Measurements from ENCODE around the gene TTLL10. TPM values are rescaled to one million over a fixed set of nuclear protein-coding genes. Genes with fewer than 3 reads are reported as not detected.

Gene TTLL10
- total and polyA plus RNA-seq, 2 of the 4 experiments (the other 2 are of a cell fraction), result not detected

DNA sequence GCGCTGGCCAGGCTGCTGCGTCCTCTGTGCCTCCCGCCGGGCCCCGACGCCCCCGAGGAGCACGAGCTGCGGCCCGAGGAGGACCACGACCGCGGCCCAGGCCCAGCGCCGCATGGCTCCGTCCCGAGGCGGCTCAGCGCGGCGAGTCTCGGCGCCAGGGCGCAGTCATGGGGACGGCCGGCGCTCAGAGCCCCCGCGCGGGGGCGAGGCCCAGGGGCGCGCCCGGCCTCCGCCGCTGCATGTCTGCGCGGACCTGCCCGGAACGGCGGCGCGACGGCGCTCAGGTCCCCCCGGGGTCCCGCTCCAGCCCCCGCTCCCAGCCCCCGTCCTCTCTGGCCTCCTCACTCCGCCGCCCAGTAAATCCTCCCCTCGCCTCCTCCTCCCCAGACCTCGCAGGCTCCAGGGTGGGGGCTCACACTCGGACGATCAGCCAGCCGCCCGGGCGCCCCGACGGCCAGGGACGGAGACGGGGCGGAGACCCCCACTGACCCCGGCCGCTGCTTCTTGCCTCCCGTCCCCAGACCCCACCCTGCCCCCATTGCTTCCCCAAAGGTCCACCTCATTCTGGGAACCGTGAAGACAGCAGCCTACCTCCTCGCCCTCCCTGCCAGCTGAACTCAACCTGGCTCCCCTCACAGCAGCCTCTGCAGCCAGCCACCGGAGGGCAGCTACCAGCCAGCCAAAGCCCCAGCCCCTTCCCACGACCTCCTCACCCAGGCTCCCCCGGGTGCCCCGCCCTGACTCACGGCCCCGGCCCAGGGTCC is 73.1 kb downstream of the TTLL10 start, which contains the start of gene C1QTNF12 (continued):
- TF ChIP-seq BHLHE40 (IDR thresholded peaks at IDR 0.05; ENCODE audit: low read depth, low read length), result no peak

DNA sequence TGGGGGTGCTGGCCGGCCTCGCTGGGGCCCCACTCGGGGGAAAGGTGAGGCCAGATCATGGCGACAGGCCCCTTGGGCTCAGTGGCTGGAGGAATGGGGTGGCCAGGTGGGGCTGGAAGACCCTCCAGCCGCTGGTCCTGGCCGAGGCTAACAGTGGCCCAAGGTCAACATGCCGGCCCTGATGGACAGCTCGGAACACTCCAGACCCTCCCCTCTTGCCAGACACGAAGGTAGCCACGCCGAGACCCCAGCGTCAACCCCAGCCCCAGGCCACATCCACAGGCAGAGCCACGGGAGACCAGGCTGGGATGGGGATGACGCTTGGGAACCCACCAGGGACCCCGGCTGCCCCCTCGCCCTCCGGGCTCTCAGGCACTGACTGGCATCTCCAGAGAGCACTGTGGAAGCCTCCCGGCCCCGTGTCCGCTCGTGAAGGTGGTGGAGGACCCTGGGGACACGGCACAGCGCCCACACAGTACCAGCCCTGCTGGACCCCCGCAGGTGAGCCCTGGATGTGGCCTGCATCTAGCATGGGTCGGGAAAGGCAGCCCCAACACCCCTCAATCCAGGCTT is 73.7 kb downstream of the TTLL10 start:
- H2AK9ac ChIP-seq (replicated peaks; ENCODE audit: low read depth, low read length, poor library complexity), result no peak overlapping the region
- H4K8ac ChIP-seq (ENCODE audit: low read depth in 2 of 2, low read length in 2 of 2), result no peak overlapping the region
- no peak overlapping the region for H3K9ac ChIP-seq (ENCODE audit: low read depth, low read length)
- no peak overlapping the region for H3K4me3 ChIP-seq (ENCODE audit: insufficient read depth, low read depth, low read length)
- H3K79me1 ChIP-seq (ENCODE audit: low read depth in 1 of 2, low read length in 2 of 2), result peaks cover 0 to under 1% of the 10 kb centered on the region in 2 experiments; a peak in 1 of 4 replicates
- no peak overlapping the region for H4K91ac ChIP-seq (ENCODE audit: insufficient read depth, low read depth, low read length)
- dilution Hi-C loops (cut with HindIII; ENCODE audit: low sequenced_read_pairs, unreplicated experiment) (no loop called here), intact Hi-C loops (cut with micrococcal nuclease) (no loop called here), in situ Hi-C loops (cut with MboI; ENCODE audit: low sequenced_read_pairs) (no loop called here)
- TF ChIP-seq ELK1 (IDR thresholded peaks at IDR 0.05; ENCODE audit: borderline replicate concordance, low read depth, low read length), result no peak
- no peak for TF ChIP-seq SMC3 (IDR thresholded peaks at IDR 0.05; ENCODE audit: low read depth, low read length)
- TF ChIP-seq BHLHE40 (IDR thresholded peaks at IDR 0.05; ENCODE audit: low read depth, low read length), result no peak
- TF ChIP-seq, protein P1, sequence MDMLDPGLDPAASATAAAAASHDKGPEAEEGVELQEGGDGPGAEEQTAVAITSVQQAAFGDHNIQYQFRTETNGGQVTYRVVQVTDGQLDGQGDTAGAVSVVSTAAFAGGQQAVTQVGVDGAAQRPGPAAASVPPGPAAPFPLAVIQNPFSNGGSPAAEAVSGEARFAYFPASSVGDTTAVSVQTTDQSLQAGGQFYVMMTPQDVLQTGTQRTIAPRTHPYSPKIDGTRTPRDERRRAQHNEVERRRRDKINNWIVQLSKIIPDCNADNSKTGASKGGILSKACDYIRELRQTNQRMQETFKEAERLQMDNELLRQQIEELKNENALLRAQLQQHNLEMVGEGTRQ (IDR thresholded peaks at IDR 0.05; ENCODE audit: low read depth, low read length), result no peak
- TF ChIP-seq MAFK (IDR thresholded peaks at IDR 0.05; ENCODE audit: low read depth, low read length), result no peak
- TF ChIP-seq CTCF (conservative IDR thresholded peaks at IDR 0.05; ENCODE audit: low read depth, low read length), result no peak
- H3K36me3 ChIP-seq (ENCODE audit: control insufficient read depth, insufficient read depth, low read length), result peaks cover 12% of the 10 kb centered on the region; the same call in 1 of the 2 replicates
- no peaks in the 10 kb centered on the region for H3K9me1 ChIP-seq (ENCODE audit: insufficient read depth, low read length)
- ATAC-seq (ENCODE audit: low read depth) (no peak), DNase-seq (no peak)
- BruUV-seq (replicated peaks), result no TSS peak
- H3K9me3 ChIP-seq (ENCODE audit: control insufficient read depth, insufficient read depth, low read length), result no peaks in the 10 kb centered on the region
- no peak overlapping the region for H3K4me2 ChIP-seq (ENCODE audit: low read depth, low read length)
- H4K20me1 ChIP-seq (ENCODE audit: insufficient read depth, low read length), result no peaks in the 10 kb centered on the region; the same call in 1 of the 2 replicates
- CTCF ChIA-PET, result no interaction called here
- no peak overlapping the region for H3K56ac ChIP-seq (ENCODE audit: extremely low read depth, insufficient read depth, low read length)
- H3K27me3 ChIP-seq (ENCODE audit: control insufficient read depth, insufficient read depth, low read length), result no peaks in the 10 kb centered on the region
- H3K4me1 ChIP-seq (ENCODE audit: control insufficient read depth, insufficient read depth, low read length), result peaks cover 13% of the 10 kb centered on the region
- POLR2A ChIA-PET (ENCODE audit: unreplicated experiment), result no interaction called here
- peak overlapping the region; percentile 3; the same call in 1 of the 2 replicates for H2AK5ac ChIP-seq (ENCODE audit: low read depth, low read length)
- H3K18ac ChIP-seq (ENCODE audit: low read depth, low read length), result no peak overlapping the region
- no CpG with 5 or more reads among the region's 25 CpGs for WGBS, 2 experiments (ENCODE audit: extremely low coverage in 2 of 2, insufficient read length in 1 of 2)
- no peak overlapping the region; the same call in 2 of the 3 replicates for H2BK15ac ChIP-seq (ENCODE audit: low read depth, low read length)
- no peak overlapping the region for H3K14ac ChIP-seq (replicated peaks; ENCODE audit: low read depth, low read length)
- H2BK5ac ChIP-seq (ENCODE audit: low read depth, low read length, poor library complexity, severe bottlenecking), result no peak overlapping the region
- no peak overlapping the region for H2AFZ ChIP-seq (replicated peaks; ENCODE audit: low read length, poor library complexity)
- no peak overlapping the region for H2BK20ac ChIP-seq (ENCODE audit: low read depth, low read length)
- H3K23ac ChIP-seq (ENCODE audit: low read depth, low read length), result no peak overlapping the region
- no peak overlapping the region for H3K4ac ChIP-seq (ENCODE audit: low read depth, low read length)
- no peak overlapping the region for H2BK120ac ChIP-seq (ENCODE audit: low read depth, low read length)
- no peak overlapping the region for H4K5ac ChIP-seq (ENCODE audit: low read depth, low read length)
- H3K27ac ChIP-seq (ENCODE audit: insufficient read depth, low read length), result no peak overlapping the region
